HG02943 (cell line): ENCODE data around the gene MLH1.
"Not testable (repeated sequence)": the region's sequence is repeated elsewhere in the genome, so short reads cannot be mapped to it uniquely, and the experiment has no call there.

ENCODE experiments used
- ATAC-seq: cut with Tn5 transposase; IDR thresholded peaks from one replicate; pipeline ENCODE4 v1.9.1; 2021; ENCODE audit warnings: mild to moderate bottlenecking, low read depth, moderate library complexity; ENCODE audit not compliant: unreplicated experiment

Gene MLH1

DNA sequence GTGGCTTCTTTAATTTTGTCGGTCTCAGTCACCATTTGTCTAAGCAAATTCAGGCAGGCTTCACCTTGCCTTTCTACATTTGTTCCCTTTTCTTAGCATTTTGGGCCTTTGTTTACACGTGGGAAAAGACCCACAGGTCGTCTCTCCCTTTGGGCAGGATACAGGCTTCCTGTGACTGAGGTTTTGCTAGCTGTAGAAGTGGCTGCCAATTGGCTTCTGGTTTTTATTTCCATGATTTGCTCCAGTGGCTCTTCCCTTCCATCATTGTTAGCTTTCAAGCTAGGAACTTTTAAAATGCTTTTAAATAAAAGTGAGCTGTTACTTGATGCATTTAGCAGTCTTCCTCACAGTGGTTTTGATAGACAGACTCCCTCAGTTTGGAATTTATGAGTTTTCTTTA lies 37.3 kb downstream of the MLH1 start:
- no peak for ATAC-seq

DNA sequence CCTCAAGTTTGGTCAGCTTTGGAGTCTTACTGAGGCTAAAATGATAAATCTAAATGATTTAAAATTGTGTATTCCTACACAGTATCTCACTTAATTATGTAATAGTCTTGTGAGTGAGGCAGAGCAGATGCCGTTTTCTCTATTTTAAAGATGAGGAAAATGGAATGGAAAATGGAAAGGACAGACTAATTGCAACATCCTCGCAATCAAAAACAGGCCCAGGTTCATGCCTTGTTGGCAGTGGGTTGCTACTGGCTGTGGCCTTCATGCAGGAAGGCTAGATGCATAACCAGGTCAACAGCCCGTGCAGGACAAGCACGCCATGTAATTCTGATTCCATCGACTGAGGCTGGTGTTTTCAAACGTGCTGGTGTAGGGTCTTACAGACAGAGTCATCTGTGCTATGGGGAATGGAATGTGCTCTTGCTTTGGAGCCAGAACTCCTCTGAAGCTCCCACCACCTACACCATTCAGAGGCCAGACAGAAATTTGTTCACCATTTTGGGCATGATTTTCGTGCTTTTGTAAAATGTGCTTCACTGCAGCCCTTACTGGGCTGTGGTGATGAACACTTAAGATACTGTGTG lies 37.9 kb downstream of the MLH1 start:
- ATAC-seq: no peak

DNA sequence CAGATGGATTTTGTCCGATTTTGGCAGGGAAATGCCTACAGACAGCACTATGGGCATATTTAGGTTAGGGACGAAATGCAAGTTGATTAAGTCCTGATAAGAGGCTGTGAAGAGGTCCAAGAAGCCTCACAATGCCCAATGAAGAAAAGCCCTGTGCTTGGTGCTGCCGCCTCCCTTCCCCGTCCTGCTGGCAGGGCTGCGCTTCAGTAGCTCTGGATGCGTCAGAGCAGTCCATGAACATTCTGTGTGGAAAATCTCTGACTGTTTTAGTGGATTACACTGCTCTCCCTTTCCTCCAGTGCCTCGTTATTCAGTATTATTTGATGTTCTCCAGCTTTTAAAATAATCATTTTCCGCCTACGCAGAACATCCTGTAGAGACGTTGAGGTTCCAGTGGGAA lies 39.6 kb downstream of the MLH1 start:
- ATAC-seq: no peak

DNA sequence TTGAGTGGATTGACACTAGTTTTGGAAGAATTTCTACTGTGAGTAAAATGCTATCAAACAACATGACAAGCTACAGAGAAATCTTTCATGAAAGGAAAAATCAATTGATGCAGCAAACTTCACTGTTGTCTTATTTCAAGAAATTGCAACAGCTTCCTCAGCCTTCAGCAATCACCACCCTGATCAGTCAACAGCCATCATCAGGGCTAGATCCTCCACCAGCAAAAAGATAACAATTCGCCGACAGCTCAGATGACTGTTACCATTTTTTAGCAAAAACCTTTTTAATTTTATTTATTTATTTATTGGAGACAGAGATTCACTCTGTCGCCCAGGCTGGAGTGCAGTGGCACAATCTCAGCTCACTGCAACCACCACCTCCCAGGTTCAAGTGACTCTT lies 44.0 kb downstream of the MLH1 start:
- ATAC-seq: no peak

DNA sequence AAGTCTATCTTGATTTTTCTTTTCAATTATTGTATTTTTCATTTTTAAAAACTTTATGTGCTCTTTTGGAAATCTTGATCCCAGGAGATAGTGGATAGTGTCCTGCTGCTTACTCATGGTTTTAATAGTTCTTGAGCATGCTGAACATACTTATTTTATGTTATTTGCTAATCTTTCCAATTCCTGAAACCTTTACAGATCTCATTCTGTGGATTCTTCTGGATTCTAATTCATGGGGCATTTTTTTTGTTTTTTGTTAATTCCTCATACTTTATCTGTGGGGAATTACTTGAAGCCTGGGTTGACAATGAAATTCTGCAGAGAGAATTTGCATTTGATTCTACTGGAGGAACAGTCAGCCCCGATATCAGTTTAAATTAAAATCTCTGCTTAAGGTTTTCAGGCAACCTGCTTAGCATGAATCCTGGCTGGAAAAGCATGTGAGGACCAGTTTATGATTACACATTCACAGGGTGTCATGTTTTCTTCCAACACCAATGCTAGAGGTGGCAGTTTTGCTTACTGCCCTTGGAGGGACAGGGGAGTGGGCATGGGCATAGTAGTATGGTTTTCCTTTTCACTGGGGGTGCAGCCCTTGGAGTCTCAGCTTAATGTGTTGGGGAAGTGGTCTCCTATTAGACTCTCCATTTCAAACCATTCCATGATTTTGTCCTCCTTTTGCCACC lies 46.0 kb downstream of the MLH1 start:
- no peak for ATAC-seq

DNA sequence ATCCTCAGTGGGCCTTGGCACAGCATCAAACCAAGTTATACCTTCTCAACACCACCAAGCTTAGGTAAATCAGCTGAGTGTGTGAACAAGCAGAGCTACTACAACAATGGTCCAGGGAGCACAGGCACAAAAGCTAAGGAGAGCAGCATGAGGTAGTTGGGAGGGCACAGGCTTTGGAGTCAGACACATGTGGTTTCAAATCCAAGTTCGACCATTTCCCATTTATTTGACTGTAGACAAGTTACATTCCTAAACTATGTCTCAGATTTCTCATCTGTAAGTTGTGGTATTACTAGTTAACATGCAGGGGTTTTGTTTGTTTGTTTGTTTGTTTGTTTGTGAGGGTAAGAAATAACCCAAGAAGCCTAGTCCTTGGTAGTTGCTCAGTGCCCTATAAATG lies 46.9 kb downstream of the MLH1 start:
- ATAC-seq: no peak

DNA sequence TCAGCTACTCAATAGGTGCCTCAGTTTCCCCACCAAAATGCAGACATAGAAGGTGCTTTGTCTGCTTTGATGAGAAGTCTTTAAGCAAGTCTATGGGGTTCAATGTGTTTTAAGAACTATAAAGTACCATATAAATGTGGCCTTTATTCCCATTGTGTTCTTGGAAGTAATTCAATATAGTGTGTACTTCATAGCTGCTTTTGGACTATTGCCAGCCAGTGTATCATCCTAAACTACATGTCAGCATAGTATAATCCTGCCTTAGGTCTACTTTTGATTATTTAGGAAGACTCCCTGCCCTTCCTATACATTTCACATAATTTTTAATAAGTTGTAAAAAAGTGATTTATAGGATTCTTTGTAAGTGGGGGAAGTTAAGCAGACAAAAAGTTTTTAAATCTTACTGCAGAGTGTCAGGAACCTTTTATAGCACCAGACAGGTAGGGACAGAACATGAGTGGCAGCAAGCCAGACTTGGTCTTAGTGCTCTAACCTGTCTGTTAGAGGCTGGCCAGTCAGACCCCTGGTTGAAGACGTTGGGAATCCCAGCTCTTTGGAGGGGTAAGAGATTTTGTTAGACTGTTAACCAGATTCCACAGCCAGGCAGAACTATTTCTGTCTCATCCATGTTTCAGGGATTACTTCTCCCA lies 48.4 kb downstream of the MLH1 start:
- ATAC-seq: no peak

DNA sequence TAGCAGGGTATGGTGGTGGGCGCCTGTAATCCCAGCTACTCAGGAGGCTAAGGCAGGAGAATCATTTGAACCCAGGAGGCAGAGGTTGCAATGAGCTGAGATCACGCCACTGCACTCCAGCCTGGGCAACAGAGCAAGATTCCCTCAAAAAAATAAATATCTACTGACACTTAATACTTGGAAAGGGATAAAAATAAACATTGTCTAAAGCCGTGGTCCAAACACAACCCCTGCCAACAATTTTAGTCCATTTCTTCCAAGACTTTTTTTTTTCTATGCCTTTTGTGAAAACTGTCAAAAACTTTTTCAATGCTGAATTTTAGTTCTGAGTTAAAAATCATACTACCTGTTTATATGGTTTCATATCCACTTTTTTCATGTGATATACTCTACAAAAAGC lies 49.4 kb downstream of the MLH1 start:
- ATAC-seq: not testable (repeated sequence)

DNA sequence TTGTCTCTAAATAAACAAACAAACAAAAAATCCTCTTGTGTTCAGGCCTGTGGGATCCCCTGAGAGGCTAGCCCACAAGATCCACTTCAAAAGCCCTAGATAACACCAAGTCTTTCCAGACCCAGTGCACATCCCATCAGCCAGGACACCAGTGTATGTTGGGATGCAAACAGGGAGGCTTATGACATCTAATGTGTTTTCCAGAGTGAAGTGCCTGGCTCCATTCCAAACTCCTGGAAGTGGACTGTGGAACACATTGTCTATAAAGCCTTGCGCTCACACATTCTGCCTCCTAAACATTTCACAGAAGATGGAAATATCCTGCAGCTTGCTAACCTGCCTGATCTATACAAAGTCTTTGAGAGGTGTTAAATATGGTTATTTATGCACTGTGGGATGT lies 57.0 kb downstream of the MLH1 start:
- no peak for ATAC-seq

DNA sequence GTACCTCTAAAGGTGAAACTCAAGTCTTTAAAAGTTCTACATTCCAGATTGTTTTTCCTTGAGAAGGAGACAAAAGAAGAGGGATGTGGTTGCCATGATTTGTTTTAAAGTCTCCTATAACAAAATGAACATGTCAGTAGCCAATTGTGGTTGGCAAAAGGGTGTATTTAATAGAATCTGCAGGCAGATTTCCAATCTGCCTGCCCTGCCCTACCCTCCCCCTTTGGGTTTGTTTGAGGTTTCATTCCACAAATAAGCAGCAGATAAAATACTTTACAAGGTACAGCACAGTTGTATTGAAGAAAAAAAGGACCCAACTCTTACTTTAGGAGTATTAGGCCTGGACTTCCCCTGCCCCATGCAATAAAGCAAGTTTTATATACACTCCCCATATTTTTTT lies 59.5 kb downstream of the MLH1 start:
- ATAC-seq: no peak

DNA sequence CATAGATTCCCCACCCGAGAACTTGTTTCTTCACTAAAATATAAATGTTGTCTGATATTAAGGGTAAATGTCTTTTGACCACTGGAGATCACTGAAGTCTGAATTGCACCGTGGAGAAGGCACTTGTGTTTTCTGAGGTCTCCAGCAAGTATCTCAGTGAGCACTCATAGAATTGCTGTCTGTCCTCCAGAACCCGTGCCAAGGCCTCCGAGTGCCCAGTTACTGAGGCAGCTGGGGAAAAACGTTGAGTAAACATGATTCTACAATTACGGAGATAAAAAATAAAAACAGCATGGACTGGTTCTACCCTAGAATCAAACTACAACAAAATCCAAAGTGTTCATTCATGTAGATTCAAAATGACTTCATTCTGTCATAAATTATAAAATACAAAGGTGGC lies 60.0 kb downstream of the MLH1 start:
- ATAC-seq: no peak

DNA sequence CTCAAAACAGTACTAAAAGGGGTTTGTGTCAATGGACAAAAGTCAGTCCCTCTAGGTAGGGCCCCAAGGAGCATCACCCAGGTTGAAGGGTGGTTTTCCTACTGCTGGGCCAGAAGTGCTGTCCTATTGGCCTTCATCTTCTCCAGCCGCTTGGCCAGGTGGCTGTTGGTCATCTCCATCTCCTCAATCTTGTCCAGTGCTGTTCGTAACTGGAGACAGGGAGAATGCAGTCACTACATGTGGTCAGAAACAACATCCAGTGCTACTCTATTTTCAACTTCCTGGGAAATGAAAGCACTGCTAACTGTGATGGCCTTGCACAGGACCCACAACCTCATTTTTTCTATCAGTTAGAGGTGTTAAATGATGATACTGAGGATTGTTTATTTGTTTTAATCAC lies 60.4 kb downstream of the MLH1 start:
- no peak for ATAC-seq

DNA sequence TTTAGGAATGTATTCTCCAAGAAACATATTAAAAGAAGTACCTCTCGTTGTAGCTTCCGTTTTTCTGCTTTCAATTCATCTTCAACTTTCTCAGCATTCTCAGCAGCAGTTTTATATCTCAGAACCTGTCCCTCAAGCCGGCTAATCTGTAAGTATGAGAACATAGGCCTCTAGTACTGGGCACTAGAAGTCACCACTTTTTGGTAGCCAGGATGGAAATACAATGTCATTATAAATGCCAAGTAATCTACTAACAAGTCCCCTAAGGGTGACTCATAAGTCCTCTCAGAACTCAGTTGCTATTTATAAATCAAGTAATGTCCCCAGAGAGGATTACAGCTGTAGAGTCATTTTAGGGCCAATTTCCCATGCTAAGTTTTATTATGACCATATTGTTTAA lies 61.1 kb downstream of the MLH1 start:
- ATAC-seq: no peak

DNA sequence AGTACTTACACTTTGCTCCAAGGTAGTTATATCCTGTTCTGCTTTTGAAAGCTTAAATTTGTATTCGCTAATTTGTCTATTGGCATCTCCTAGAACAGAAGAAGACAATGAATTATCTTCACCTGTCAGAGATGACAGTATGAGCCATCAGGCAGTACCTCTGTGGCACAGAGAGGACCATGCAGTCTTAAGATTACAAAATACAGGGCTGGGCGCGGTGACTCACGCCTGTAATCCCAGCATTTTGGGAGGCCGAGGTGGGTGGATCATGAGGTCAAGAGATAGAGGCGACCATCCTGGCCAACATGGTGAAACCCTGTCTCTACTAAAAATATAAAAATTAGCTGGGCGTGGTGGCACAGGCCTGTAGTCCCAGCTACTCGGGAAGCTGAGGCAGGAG lies 61.8 kb downstream of the MLH1 start:
- not testable (repeated sequence) for ATAC-seq

DNA sequence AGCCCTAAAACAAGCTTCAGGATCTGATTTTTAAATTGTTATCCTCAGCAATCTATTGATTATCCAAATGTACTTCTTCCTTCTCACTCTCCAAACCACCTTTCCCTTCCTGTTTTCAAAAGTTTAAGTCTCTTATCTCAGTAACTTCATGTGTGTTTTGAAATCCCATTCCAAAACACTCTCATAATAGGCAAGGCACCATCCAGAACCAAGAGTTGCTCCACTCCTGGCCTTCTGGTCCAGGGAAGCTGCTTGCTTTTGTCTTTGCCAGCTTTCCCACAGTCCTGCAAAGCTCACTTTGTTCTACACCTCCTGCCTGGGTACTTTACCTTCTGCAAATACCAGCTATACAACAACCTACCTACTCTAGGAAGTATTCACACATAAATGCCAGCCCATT lies 63.5 kb downstream of the MLH1 start:
- ATAC-seq: no peak

DNA sequence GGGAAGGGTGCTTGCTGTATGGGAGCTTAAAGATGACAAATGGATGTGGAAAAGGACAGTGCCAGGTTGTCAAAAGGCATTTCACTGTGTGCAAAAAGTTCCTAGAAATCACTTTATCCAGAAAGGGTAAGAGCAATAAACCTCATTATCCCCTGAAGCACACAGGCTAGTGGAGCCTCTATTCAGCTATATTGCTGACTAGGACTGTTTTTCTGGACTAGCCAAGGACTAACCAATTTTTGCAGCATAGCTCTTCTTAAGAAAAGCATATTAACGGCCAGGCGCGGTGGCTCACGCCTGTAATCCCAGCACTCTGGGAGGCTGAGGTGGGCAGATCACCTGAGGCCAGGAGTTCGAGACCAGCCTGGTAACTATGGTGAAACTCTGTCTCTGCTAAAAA lies 64.8 kb downstream of the MLH1 start:
- ATAC-seq: no peak

DNA sequence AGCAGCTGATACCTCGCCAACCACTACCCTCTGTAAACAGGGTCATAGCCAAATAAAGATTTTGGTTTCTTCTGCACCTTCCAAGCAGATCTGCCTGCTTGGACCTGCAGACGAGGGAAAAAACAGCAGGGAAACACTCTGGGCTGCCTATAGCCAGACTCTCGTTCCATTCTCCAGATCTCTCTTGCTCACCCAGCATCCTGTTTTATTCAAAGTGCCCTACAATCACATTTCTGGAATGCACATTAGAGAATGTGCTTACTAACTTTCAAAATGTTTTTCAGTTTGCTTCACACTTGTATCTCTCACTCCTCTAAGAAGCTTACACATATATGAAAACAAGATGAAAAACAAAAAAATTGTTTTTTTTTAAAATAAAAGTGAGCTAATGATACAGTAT lies 71.4 kb downstream of the MLH1 start:
- ATAC-seq: no peak

DNA sequence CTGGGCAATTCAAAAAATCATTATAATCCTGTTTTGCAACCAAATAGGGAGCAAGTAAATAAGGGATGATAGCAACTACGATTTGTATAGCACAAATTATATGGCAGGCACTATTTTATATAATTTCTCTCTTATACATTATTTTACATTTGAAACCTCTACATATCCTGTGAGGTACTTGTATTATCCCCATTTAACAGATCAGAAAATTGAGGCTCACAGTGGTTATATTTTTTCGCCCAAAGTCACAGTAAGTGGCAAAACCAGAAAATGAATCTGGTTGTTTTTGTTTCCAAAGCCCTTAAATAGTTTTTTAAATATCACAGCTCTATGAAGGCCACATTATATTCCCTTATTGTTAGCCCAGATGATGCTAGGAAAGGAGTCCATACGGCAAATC lies 74.3 kb downstream of the MLH1 start:
- ATAC-seq: no peak

DNA sequence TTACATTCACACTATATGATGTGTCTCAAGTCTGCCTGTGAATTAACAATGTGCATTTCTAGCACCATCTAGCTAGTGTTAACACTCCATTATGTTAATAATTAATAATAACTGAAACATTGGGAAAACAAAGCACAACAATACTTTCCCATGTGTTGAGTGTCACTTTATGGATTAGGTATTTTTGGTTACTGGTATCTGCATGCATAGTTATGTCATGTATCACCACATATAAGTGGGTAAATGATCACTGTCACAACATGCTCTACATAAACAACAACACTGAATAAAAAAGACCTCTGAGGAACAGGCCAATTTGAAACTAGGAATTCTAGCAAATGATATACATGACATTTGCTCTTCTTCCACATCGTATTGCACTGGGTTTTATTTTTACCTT lies 74.7 kb downstream of the MLH1 start:
- no peak for ATAC-seq

DNA sequence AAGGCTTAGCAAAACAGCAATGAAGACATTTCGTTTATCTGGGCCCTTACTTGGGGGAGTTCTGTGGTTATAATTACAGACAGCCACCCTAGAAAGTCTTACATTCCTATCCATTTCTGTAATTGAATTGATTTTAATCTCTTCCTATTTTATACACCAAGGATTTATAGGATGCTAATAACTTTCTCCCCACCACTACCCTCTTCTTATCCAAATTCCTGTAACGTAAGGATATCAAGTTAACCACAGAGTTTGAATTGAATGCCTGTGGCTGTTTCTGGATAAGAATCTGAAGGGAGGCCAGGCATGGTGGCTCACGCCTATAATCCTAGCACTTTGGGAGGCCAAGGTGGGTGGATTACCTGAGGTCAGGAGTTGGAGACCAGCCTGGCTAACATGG lies 78.6 kb downstream of the MLH1 start:
- ATAC-seq: no peak

DNA sequence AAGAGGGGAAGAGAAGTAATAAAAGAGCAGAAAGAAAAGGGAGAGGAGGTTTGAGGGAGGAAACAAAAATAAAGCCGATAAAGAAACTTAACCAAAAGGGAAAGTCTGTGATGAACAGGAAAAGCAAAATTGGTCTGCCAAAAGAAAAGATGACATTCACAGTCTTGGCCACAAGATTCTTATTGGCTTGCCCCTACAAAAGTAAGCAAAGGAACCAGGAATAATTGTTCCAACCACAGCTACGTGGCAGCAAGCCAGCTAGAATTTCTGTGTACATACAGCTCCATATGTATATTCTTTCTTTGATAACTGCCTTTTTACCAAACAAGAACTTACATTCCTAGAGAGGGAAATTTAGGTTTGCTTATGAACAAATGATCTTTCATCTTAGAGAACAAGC lies 79.6 kb downstream of the MLH1 start:
- no peak for ATAC-seq

DNA sequence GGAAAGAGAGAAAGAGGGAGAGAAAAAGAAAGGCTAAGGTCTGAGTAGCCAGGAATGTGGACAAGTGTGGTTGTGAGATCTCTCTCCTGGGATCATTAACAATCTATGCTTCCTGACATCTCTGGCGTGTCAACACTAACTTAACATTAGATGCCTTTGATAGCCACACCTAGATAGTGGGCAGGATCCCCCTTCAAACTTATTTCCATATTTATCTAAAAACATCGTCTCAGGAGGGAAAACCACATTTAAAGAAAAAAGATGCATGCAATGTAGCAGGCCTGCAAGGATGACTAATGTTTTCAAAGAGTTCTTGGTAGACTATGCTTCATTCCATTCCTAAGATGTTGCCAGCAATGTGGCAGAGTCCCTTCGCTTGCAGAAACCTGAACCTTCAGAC lies 80.9 kb downstream of the MLH1 start:
- no peak for ATAC-seq
